SK-N-SH (cell line): ENCODE measurements around the gene NR3C1. TPM values are rescaled to one million over a fixed set of nuclear protein-coding genes. Genes with fewer than 3 reads are reported as not detected.

Experiments used
- CTCF ChIA-PET: fragments of 300-600, 350-600 bp; formaldehyde crosslinking; extraction: SDS; loops from one replicate; lab custom pipeline; 2021; lab: Yijun Ruan, JAX
- POLR2A ChIA-PET: fragments of 350-600 bp; sonication (Branson Sonifier 250); formaldehyde crosslinking; extraction: SDS; loops from one replicate; lab custom pipeline; 2020; ENCODE audit warnings: antibody characterized with exemption, inconsistent platforms; lab: Yijun Ruan, JAX
- DNase-seq: peaks from one replicate; pipeline ENCODE4 v3.0.0; 2012
- H2AFZ ChIP-seq: fragments of 200-600 bp; sonication (generic); 2 replicates; pipeline ENCODE4 v1.8.1; 2016; ENCODE audit warnings: antibody characterized with exemption, mild to moderate bottlenecking, low read depth
- H3F3A ChIP-seq: fragments of 200-600 bp; sonication (generic); replicated peaks from 2 replicates; pipeline ENCODE3; 2016; ENCODE audit warnings: antibody characterized with exemption, mild to moderate bottlenecking; ENCODE audit not compliant: insufficient read depth
- H3K27ac ChIP-seq, 2 experiments: fragments of 200-500 bp in 1 of 2; fragments of 200-600 bp in 1 of 2; sonication (Bioruptor generic) in 1 of 2; sonication (generic), shearing (Covaris generic) in 1 of 2; 2 replicates each; pipeline versions ENCODE4 v1.5.1 to v1.6.1; 2014 to 2016; ENCODE audit warnings: low read depth in 2 of 2, inconsistent platforms in 1 of 2, low read length in 1 of 2, mild to moderate bottlenecking in 1 of 2, mixed read lengths in 1 of 2
- H3K27me3 ChIP-seq: fragments of 200-600 bp; sonication (generic), shearing (Covaris generic); 2 replicates; pipeline ENCODE4 v1.6.1; 2016; ENCODE audit warnings: mixed run types; ENCODE audit not compliant: insufficient read depth
- H3K36me3 ChIP-seq, 2 experiments: fragments of 200-500 bp in 1 of 2; fragments of 200-600 bp in 1 of 2; sonication (Bioruptor generic) in 1 of 2; sonication (generic) in 1 of 2; replicated peaks in 1 of 2; 2 replicates each; pipeline versions ENCODE3 to v1.5.1; 2014 to 2016; ENCODE audit warnings: low read length in 1 of 2, mild to moderate bottlenecking in 1 of 2; ENCODE audit not compliant: insufficient read depth in 2 of 2, control insufficient read depth in 1 of 2
- H3K4me1 ChIP-seq, 2 experiments: fragments of 200-500 bp in 1 of 2; fragments of 200-600 bp in 1 of 2; sonication (Bioruptor generic) in 1 of 2; sonication (generic), shearing (Covaris generic) in 1 of 2; 2 replicates each; pipeline versions ENCODE4 v1.5.1 to v1.6.1; 2014 to 2016; ENCODE audit warnings: low read depth in 1 of 2, low read length in 1 of 2, mixed run types in 1 of 2; ENCODE audit not compliant: insufficient read depth in 2 of 2, control insufficient read depth in 1 of 2
- H3K4me2 ChIP-seq: fragments of 200-600 bp; sonication (generic), shearing (Covaris generic); 2 replicates; pipeline ENCODE4 v1.6.1; 2017; ENCODE audit warnings: mixed run types
- H3K4me3 ChIP-seq, 2 experiments: fragments of 200-500 bp in 1 of 2; fragments of 200-600 bp in 1 of 2; sonication (Bioruptor generic) in 1 of 2; sonication (generic), shearing (Covaris generic) in 1 of 2; 2 replicates each; pipeline versions ENCODE4 v1.5.1 to v1.8.1; 2014 to 2016; ENCODE audit warnings: low read depth in 2 of 2, inconsistent platforms in 1 of 2, low read length in 1 of 2, mild to moderate bottlenecking in 1 of 2, mixed read lengths in 1 of 2, moderate library complexity in 1 of 2
- H3K79me2 ChIP-seq: fragments of 200-600 bp; sonication (generic); 2 replicates; pipeline ENCODE4 v1.8.1; 2017; ENCODE audit warnings: mild to moderate bottlenecking; ENCODE audit not compliant: insufficient read depth
- H3K9ac ChIP-seq: fragments of 200-600 bp; sonication (generic); 2 replicates; pipeline ENCODE4 v1.6.1; 2017; ENCODE audit warnings: mixed run types
- H3K9me2 ChIP-seq: fragments of 200-600 bp; sonication (generic); 2 replicates; pipeline ENCODE4 v1.6.1; 2017; ENCODE audit warnings: mixed run types
- H3K9me3 ChIP-seq: fragments of 200-600 bp; sonication (generic); 2 replicates; pipeline ENCODE4 v1.6.1; 2017; ENCODE audit warnings: mixed run types, mild to moderate bottlenecking, moderate library complexity
- H4K20me1 ChIP-seq: fragments of 200-600 bp; sonication (generic); 2 replicates; pipeline ENCODE4 v1.6.1; 2017; ENCODE audit warnings: mild to moderate bottlenecking, mixed run types; ENCODE audit not compliant: insufficient read depth
- CHD2 ChIP-seq: fragments of 150-350 bp; IDR thresholded peaks from 2 replicates; pipeline ENCODE4 v1.6.1; 2018; ENCODE audit warnings: low read length; ENCODE audit not compliant: partially characterized antibody
- ELF1 ChIP-seq: IDR thresholded peaks from 2 replicates; pipeline ENCODE4 v1.4.0; 2012
- EZH2phosphoT487 ChIP-seq: fragments of 200-600 bp; sonication (generic); IDR thresholded peaks from 2 replicates; pipeline ENCODE4 v1.6.1; 2017; ENCODE audit warnings: low read depth, mixed run types, mild to moderate bottlenecking, antibody characterized with exemption, moderate library complexity, borderline replicate concordance
- FOXM1 ChIP-seq: IDR thresholded peaks from 2 replicates; pipeline ENCODE4 v1.4.0; 2012; ENCODE audit warnings: low read depth, mild to moderate bottlenecking
- GATA2 ChIP-seq: sonication (generic); formaldehyde crosslinking; IDR thresholded peaks from 2 replicates; pipeline ENCODE4 v1.5.0; 2020; ENCODE audit warnings: mild to moderate bottlenecking, missing genetic modification reagents
- JUND ChIP-seq: IDR thresholded peaks from 2 replicates; pipeline ENCODE4 v1.4.0; 2012
- NFIC ChIP-seq: IDR thresholded peaks from 2 replicates; pipeline ENCODE4 v1.4.0; 2012; ENCODE audit warnings: borderline replicate concordance
- RAD21 ChIP-seq: IDR thresholded peaks from 2 replicates; pipeline ENCODE4 v1.6.1; 2012; ENCODE audit warnings: mild to moderate bottlenecking, low read length
- RCOR1 ChIP-seq: fragments of 150-350 bp; IDR thresholded peaks from 2 replicates; pipeline ENCODE4 v1.6.1; 2017; ENCODE audit warnings: antibody characterized with exemption, low read length
- SMC3 ChIP-seq: IDR thresholded peaks from 2 replicates; pipeline ENCODE4 v1.6.1; 2012; ENCODE audit warnings: low read depth, low read length, improper control_type of control experiment
- WGBS: methylation state at CpG from one replicate; pipeline ENCODE4 v1.1.6; 2017; ENCODE audit warnings: low lambda C conversion rate; 5-methylcytosine and 5-hydroxymethylcytosine counted together
- polyA plus RNA-seq, 3 experiments: library from polyadenylated mRNA; depleted of rRNA; stranded (reverse); fragments of >200 nt; gene quantifications; 2 replicates each; pipeline ENCODE4 v1.2.3, GENCODE V29; 2012
- TF ChIP-seq, protein P1 (sequence below): fragments of 150-350 bp; IDR thresholded peaks from 2 replicates; pipeline ENCODE4 v1.6.1; 2016; ENCODE audit warnings: mild to moderate bottlenecking, low read depth, low read length
- TF ChIP-seq, protein P2 (sequence below): IDR thresholded peaks from 2 replicates; pipeline ENCODE4 v1.6.1; 2012; ENCODE audit warnings: mild to moderate bottlenecking, low read depth, low read length, moderate library complexity
- TF ChIP-seq, protein P3 (sequence below): fragments of 150-350 bp; IDR thresholded peaks from 2 replicates; pipeline ENCODE4 v1.6.1; 2017; ENCODE audit warnings: antibody characterized with exemption, low read length, low read depth, borderline replicate concordance

NR3C1 gene
- polyA plus RNA-seq, 1 of the 3 experiments (the other 2 are of a cell fraction): 7.1 TPM

DNA sequence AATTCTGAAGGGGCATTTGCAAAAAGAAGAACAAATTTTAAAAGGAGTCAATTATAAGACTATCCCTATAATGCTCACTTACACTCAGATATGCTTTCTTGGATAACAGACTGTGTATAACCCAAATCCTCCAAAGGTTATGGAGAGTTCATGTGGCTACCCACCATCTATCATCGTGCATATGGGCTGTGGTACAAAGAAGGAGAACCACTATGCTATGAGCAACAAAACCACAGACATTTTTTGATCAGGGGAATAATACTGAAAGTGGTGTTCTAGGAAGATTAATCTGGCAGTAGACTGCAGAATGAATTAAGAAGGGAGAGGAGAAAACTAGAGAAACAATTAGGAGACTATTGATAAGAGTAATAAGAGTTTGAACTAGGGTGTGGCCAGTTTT, 16.8 kb downstream of the NR3C1 start (continued):
- TF ChIP-seq GATA2 (no peak), ELF1 (no peak)

DNA sequence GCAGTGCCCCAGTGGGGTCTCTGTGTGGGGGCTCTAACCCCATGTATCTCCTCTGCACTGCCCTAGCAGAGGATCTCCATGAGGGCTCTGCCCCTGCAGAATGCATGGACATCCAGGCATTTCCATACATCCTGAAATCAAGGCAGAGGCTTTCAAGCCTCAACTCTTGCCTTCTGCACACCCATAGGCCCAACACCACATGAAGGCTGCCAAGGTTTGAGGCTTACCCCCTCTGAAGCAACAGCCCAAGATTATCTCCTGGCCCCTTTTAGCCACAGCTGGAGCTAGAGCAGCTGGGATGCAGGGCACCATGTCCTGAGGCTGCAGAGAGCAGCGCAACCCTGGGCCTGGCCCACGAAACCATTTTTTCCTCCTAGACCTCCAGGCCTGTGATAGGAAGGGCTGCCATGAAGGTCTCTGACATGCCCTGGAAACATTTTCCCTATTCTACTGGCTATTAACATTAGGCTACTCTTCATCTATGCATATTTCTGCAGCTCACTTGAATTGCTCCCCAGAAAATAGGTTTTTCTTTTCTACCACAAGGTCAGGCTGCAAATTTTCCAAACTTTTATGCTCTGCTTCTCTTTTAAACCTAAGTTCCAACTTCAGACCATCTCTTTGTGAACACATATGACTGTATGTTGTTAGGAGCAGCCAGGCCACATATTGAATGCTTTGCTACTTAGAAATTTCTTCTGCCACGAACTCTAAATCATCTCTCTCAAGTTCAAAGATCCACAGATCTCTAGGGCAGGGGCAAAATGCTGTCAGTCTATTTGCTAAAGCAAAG, 18.4 kb downstream of the NR3C1 start:
- H3K79me2 ChIP-seq: peaks cover 100% of the 10 kb centered on the region
- no peaks in the 10 kb centered on the region for H3K9me2 ChIP-seq
- H3K4me3 ChIP-seq: no peak overlapping the region
- peaks cover 3% of the 10 kb centered on the region; the same call in 1 of the 2 replicates for H4K20me1 ChIP-seq
- CTCF ChIA-PET: no interaction called here
- peaks cover 2 to 6% of the 10 kb centered on the region in 2 experiments; a peak in 1 of 4 replicates for H3K4me1 ChIP-seq
- POLR2A ChIA-PET: no interaction called here
- 67% methylated on average over 3 of the region's 3 CpGs for WGBS
- H3K9ac ChIP-seq: no peak overlapping the region
- no peaks in the 10 kb centered on the region for H3K9me3 ChIP-seq
- peaks cover 0 to 26% of the 10 kb centered on the region in 2 experiments for H3K36me3 ChIP-seq
- TF ChIP-seq CHD2: no peak
- TF ChIP-seq, protein P1, sequence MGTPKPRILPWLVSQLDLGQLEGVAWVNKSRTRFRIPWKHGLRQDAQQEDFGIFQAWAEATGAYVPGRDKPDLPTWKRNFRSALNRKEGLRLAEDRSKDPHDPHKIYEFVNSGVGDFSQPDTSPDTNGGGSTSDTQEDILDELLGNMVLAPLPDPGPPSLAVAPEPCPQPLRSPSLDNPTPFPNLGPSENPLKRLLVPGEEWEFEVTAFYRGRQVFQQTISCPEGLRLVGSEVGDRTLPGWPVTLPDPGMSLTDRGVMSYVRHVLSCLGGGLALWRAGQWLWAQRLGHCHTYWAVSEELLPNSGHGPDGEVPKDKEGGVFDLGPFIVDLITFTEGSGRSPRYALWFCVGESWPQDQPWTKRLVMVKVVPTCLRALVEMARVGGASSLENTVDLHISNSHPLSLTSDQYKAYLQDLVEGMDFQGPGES: no peak
- no peak for TF ChIP-seq NFIC
- no peak for TF ChIP-seq EZH2phosphoT487
- TF ChIP-seq SMC3: no peak
- TF ChIP-seq RAD21: no peak
- TF ChIP-seq, protein P2, sequence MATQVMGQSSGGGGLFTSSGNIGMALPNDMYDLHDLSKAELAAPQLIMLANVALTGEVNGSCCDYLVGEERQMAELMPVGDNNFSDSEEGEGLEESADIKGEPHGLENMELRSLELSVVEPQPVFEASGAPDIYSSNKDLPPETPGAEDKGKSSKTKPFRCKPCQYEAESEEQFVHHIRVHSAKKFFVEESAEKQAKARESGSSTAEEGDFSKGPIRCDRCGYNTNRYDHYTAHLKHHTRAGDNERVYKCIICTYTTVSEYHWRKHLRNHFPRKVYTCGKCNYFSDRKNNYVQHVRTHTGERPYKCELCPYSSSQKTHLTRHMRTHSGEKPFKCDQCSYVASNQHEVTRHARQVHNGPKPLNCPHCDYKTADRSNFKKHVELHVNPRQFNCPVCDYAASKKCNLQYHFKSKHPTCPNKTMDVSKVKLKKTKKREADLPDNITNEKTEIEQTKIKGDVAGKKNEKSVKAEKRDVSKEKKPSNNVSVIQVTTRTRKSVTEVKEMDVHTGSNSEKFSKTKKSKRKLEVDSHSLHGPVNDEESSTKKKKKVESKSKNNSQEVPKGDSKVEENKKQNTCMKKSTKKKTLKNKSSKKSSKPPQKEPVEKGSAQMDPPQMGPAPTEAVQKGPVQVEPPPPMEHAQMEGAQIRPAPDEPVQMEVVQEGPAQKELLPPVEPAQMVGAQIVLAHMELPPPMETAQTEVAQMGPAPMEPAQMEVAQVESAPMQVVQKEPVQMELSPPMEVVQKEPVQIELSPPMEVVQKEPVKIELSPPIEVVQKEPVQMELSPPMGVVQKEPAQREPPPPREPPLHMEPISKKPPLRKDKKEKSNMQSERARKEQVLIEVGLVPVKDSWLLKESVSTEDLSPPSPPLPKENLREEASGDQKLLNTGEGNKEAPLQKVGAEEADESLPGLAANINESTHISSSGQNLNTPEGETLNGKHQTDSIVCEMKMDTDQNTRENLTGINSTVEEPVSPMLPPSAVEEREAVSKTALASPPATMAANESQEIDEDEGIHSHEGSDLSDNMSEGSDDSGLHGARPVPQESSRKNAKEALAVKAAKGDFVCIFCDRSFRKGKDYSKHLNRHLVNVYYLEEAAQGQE: no peak
- no peak for TF ChIP-seq RCOR1
- TF ChIP-seq GATA2: no peak
- TF ChIP-seq FOXM1: no peak
- TF ChIP-seq JUND: no peak
- TF ChIP-seq, protein P3, sequence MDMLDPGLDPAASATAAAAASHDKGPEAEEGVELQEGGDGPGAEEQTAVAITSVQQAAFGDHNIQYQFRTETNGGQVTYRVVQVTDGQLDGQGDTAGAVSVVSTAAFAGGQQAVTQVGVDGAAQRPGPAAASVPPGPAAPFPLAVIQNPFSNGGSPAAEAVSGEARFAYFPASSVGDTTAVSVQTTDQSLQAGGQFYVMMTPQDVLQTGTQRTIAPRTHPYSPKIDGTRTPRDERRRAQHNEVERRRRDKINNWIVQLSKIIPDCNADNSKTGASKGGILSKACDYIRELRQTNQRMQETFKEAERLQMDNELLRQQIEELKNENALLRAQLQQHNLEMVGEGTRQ: no peak
- no peak for DNase-seq
- no peak overlapping the region for H2AFZ ChIP-seq
- peaks cover 4% of the 10 kb centered on the region for H3F3A ChIP-seq
- no peak overlapping the region for H3K4me2 ChIP-seq
- H3K27me3 ChIP-seq: no peaks in the 10 kb centered on the region
- H3K27ac ChIP-seq: no peak overlapping the region
